Measurements from ENCODE around the gene GRIK2.

The GRIK2 gene

GRCh38 chr6:101883505-101883904 lies 490.0 kb downstream of the GRIK2 start:
- no peak for DNase-seq (ENCODE audit: low spot score)

GRCh38 chr6:101887532-101887931 lies 494.0 kb downstream of the GRIK2 start:
- DNase-seq (ENCODE audit: low spot score), result no peak

GRCh38 chr6:101907356-101908217 lies 514.1 kb downstream of the GRIK2 start:
- DNase-seq (ENCODE audit: low spot score), result no peak

- no peak for DNase-seq (ENCODE audit: low spot score)
Measured at GRCh38 chr6:101909366-101909765, 515.9 kb downstream of the GRIK2 start.

- DNase-seq (ENCODE audit: low spot score), result no peak
Measured at GRCh38 chr6:101912311-101912710, 518.8 kb downstream of the GRIK2 start.

GRCh38 chr6:101918471-101918870 lies 525.0 kb downstream of the GRIK2 start:
- DNase-seq (ENCODE audit: low spot score), result no peak

- no peak for DNase-seq (ENCODE audit: low spot score)
Measured at GRCh38 chr6:101921829-101922450, 528.4 kb downstream of the GRIK2 start.

GRCh38 chr6:101926149-101926925 lies 532.8 kb downstream of the GRIK2 start:
- DNase-seq (ENCODE audit: low spot score), result no peak

GRCh38 chr6:101931766-101932165 lies 538.3 kb downstream of the GRIK2 start:
- no peak for DNase-seq (ENCODE audit: low spot score)

- no peak for DNase-seq (ENCODE audit: low spot score)
Measured at GRCh38 chr6:101932704-101933103, 539.2 kb downstream of the GRIK2 start.

- no peak for DNase-seq (ENCODE audit: low spot score)
Measured at GRCh38 chr6:101935732-101936131, 542.2 kb downstream of the GRIK2 start.

- no peak for DNase-seq (ENCODE audit: low spot score)
Measured at GRCh38 chr6:101936516-101936915, 543.0 kb downstream of the GRIK2 start.

- DNase-seq (ENCODE audit: low spot score), result no peak
Measured at GRCh38 chr6:101937108-101937507, 543.6 kb downstream of the GRIK2 start.

- DNase-seq (ENCODE audit: low spot score), result no peak
Measured at GRCh38 chr6:101940391-101940790, 546.9 kb downstream of the GRIK2 start.

GRCh38 chr6:101956961-101957360 lies 563.5 kb downstream of the GRIK2 start:
- DNase-seq (ENCODE audit: low spot score), result no peak

GRCh38 chr6:101961357-101961756 lies 567.8 kb downstream of the GRIK2 start:
- DNase-seq (ENCODE audit: low spot score), result no peak

- DNase-seq (ENCODE audit: low spot score), result no peak
Measured at GRCh38 chr6:101980924-101981323, 587.4 kb downstream of the GRIK2 start.

- no peak for DNase-seq (ENCODE audit: low spot score)
Measured at GRCh38 chr6:101986476-101986875, 593.0 kb downstream of the GRIK2 start.

- DNase-seq (ENCODE audit: low spot score), result no peak
Measured at GRCh38 chr6:101992286-101992685, 598.8 kb downstream of the GRIK2 start.

GRCh38 chr6:101994521-101994920 lies 601.0 kb downstream of the GRIK2 start:
- DNase-seq (ENCODE audit: low spot score), result no peak

- no peak for DNase-seq (ENCODE audit: low spot score)
Measured at GRCh38 chr6:102015431-102015830, 621.9 kb downstream of the GRIK2 start.

- DNase-seq (ENCODE audit: low spot score), result no peak
Measured at GRCh38 chr6:102022281-102022680, 628.8 kb downstream of the GRIK2 start.

- no peak for DNase-seq (ENCODE audit: low spot score)
Measured at GRCh38 chr6:102022803-102023202, 629.3 kb downstream of the GRIK2 start.

Data from NAMALWA (cell line).